GM21367 (cell line): ENCODE measurements around the gene SMOC2.

ENCODE experiments used
- ATAC-seq: cut with Tn5 transposase; IDR thresholded peaks from one replicate; pipeline ENCODE4 v1.9.1; 2021; ENCODE audit not compliant: unreplicated experiment

The SMOC2 gene

DNA sequence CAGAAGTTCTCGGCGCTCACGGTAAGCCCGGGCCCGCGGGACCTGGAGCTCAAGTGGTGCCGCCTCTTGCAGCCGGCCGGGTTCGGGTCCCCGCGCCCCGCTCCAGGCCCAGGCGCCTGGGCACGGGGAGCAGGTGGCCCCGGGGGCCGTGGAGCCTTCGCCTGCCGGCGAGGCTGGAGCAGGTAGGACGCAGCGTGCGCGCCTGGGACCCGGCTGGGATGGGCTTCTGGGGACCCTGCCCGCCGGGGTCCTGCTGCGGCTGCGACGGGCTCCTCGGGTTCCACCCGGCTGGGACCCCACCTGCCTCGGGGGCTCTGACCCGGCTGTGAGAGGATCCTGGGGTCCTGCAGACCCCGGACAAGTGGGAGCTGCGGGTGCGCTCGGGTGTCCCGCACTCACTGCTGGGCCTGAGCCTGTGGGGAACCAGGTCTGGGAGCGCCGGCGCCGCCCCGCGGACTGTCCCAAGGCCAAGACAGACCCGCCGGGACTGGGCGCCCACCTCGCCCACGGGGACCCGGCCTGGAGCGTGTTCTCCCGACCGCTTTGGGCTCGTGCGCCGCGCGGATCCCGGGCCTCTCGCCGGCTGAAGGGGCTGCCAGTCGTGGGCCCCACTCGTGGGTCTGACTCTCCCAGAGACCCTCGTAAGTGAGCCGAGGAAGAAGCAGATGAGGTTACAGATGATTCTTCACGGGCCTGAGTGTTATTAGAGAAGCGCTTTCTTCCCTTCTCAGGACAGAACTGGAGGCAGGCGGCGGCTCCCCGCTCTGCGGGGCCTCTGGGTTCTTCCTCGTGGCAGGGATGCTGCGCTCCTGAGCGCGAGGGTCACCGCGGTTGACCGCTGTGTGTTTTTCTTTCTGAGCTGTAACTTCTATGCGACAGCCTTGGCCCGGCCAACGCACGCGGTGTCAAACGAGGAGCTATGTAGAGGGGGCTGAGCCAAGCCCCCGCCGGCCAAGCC lies 729 bp downstream of the SMOC2 start:
- no peak for ATAC-seq

DNA sequence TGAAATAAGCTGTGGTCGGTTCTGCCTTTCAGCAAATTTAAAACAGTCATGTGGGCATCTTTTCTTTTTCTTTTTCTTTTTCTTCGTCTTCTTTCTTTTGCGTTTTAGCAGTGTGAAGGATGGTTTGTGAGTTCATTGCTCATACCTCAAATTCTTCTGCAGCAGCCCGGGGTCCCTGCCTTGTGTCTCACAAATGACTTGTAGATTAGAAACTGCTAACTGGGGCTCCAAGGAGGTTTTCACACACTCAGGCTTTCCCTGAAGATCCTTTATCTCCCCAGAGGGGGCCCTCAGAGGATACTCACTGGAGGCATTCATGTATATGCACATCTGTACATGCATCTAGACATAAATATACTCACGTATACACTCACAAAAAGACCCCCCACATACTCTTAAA lies 1.7 kb downstream of the SMOC2 start:
- ATAC-seq: no peak

DNA sequence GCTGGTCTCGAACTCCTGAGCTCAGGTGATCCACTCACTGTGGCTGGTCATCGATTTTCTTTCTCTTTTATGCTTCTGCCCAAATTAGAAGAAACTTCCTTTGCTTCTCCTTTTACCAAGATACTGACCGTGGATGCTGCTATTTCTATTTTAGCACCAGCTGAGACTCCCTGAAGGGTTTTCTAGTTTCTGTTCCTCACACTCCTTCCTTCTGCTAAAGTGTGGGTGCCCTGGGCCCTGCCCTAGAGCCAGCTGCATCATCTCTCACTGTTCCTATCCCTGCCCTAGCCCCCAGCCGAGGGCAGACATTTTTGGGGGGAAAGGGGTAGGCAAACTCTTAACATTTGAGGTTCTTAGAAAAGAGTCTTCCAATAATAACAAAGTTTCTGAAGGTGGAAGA lies 6.3 kb downstream of the SMOC2 start:
- ATAC-seq: no peak

DNA sequence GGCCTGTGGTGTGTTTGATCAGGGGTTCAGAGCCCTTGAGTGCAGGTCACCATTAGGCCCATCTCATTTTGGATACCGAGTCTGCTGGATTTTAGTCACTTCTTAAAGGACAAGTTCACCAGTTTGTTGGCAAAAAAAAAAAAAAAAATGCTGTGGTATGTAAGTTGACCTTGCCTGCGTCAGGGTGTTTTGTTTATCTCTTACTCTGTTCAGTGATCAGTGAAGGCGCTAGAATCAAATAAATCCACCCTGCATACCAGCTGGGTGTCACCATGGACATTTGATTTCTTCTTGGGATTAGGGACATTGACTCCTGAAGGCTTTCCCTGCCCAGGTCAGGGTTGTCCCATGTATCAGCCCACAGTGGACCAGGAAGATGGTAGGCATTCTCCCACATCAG lies 6.7 kb downstream of the SMOC2 start:
- ATAC-seq: no peak

DNA sequence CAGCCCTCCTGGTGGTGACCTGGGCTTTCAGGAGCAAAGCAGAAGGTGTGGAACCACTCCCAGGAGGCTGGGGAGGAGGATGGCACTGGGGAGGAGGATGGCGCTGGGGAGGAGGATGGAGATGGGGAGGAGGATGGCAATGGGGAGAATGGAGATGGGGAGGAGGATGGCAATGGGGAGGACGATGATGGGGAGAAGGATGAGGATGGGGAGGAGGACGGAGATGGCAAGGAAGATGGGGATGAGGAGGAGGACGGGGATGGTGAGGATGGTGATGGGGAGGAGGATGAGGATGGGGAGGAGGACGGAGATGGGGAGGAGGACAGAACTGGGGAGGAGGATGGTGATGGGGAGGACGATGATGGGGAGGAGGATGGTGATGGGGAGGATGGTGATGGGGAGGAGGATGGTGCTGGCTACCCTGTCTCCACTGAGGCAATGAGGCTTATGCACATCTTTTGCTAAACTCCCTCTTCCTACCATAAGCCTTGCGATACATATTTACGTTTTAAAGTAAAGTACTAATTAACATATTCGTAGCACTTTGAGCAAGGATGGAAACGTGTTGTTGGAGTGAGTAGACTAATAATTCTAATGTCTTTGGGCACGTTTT lies 7.4 kb downstream of the SMOC2 start:
- ATAC-seq: no peak

DNA sequence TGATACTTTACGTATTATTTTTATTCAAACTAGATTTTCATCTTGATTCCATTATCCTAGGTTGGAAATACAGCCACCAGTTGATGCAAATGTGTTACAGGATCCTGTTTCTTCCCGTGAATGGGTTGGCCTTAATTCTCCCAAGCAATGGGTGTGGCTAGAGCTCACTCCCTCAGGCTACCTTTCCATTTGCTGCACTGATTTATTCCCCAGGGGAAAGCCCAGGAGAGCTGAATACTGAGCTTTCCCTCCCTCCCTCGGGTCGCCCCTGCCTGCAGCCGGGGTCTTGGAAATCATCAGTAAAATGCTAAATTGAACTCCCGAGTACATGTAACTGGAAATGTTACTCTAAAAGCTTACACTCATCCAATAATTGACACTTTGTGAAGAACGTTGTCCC lies 9.9 kb downstream of the SMOC2 start:
- no peak for ATAC-seq

DNA sequence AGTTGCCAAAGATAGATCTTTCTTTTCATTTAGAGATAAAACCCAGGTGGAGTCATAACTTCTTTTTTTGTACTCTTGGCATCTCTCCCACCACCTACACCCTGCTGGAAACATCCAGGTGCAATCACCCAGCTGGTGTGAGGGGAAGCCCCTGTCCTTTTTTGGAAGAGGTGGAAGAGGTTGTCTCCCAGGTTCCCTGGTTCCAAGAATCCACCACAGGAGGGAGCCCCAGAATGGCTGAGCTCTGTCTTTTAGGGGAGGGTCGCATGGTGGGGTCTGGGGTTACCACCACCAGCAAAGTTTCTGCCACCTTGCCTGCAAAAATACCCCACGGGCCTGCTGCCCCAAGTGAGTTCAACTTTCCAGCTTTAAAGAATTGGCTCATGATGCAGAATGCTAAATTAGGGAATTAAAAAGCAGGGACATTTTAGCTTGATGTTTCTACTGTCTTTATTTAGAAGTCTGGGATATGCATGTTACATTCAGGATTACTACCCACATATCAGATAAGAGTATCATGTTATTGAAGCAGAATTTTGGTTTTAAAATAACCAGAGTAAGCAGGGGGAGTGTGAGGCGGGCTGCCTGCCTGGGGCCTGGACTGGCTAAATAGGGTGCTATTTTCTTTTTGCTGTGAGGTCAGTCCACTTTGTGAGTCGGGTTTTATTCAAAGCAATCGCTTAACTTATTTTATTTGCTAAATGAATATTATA lies 11.0 kb downstream of the SMOC2 start:
- no peak for ATAC-seq

DNA sequence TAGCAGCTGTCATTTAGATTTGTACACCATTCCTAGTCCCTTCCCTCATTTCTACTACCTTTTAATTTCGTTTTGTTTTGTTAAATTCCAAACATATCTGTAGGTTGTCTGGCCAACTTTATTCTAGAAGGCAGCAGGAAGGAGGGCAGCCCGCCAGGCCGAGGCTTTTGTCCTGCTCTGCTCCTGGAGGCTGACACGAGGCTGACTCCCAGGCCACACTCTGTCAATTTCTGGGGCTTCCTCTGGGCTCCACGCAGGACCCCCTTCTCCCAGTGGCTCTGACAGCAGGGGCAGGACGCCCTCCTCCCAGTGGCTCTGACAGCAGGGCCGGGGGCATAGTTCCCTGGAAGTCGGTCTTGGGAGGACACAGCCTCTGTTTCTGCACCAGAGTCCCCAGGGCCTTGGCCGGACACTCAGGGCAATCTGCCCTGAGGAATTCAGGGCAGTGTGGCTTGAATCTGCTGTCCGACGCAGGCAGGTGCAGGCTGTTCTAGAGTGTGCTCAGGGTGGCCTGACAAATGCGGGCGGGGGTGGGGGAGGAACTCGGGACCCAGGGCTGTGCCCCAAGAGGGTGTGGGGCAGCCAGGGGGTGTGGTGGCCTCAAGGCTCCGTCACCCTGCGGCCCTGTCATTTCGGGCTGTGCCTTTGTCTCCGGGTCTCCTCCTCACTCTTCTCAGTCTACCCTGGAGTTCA lies 11.8 kb downstream of the SMOC2 start:
- no peak for ATAC-seq

DNA sequence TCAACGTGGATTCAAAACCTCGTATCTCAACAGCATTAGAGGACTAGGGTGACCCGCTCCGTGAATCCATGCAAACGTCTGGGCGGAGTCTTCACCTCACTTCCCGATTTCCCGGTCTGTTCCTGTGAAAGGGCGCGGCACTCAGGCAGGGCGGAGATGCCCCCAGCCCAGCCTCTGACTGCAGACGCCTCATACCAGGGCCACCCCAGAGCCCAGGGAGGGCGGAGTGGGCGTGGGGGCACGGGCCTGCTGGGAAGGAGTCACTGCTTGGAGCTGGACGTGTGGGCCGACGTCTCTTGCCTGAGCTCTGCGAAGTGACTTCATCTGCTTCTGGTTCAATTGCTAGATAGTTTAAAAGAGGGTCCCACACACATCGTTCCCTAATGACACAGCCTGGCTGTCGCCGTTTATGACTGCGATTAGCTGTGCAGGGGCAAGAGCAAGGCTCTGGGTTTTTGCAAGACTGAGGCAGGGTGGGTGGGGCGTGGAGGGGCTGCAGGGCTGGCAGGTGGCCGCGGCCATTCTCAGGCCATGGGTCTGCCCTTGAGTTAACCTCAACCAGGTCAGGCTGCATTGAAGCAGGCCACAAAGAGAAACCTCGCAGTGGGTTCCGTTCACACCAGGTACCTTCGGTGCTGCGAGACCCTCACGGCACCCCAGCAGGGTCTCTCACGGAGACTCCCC lies 15.0 kb downstream of the SMOC2 start:
- no peak for ATAC-seq

DNA sequence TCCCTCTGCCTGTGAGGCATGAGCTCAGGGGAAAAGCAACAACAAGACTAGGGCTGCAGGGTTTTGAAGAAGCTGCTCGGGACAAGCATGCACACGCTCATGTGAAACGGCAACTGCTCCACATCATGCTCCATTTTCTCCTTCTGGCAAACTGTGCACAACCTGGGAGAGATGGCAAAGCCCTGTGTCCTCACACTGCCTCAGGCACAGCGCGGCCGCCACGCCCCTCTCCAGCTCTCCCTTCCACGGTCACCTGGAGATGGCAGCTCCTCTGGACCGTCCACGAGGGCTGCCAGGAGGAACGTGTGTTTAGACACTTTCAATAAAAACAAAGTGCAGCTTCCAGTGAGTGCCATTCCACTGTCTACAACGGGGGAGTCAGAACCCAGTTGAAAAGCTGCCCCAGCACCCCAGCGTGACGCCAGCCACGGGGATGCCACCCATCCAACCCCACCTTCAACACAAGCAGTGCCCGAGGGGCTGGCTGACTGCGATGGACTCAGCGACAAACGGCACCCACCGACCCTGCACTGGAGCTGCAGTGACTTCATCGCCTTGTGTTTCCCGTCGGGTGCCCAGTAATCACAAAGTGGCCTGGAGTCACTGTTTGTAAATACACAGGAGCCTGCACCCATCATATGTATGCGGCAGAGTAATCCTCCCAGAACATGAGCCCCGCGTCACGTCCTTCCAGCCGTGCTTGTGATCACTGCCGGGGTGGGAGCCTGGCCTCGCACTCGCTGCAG lies 16.1 kb downstream of the SMOC2 start:
- no peak for ATAC-seq

DNA sequence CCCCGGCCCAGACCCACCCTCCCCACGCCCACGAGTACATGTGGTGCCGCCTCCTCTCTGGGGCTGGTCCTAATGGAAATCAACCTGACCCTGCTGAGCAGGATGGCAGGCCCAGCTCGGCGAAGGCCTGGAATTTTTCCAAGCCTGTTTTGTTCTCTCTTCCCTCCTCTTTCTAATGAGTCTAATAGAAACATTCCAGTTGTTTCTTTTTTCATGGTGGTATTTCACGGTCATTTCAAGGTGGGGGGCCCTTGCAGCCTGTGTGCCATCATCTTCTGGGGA lies 16.6 kb downstream of the SMOC2 start:
- ATAC-seq: no peak

DNA sequence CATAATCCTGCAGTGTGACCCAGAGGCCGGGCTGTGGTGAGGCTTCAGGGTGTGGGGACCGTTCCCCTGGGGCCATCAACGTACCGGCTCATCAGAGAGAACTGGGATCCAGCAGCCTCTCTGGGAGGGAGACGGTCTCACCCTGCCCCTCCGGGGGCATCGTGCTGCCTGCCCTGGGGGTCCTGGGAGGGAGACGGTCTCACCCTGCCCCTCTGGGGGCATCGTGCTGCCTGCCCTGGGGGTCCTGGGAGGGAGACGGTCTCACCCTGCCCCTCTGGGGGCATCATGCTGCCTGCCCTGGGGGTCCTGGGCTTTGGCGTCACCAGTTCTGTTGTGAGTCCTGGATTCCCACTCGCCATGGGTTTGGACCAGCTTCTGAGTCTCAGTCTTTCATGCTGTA lies 17.1 kb downstream of the SMOC2 start:
- no peak for ATAC-seq

DNA sequence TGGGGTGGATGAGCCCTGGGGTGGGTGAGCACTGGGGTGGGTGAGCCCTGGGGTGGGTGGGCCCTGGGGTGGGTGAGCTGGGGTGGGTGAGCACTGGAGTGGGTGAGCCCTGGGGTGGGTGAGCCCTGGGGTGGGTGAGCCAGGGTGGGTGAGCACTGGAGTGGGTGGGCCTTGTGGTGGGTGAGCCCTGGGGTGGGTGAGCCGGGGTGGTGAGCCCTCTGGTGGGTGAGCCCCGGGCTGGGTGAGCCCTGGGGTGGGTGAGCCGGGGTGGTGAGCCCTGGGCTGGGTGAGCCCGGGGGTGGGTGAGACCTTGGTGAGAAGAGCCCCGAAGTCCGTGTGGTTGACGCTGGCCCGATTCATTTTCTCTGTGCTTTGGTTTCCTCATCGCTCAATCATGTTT lies 18.6 kb downstream of the SMOC2 start:
- ATAC-seq: no peak

DNA sequence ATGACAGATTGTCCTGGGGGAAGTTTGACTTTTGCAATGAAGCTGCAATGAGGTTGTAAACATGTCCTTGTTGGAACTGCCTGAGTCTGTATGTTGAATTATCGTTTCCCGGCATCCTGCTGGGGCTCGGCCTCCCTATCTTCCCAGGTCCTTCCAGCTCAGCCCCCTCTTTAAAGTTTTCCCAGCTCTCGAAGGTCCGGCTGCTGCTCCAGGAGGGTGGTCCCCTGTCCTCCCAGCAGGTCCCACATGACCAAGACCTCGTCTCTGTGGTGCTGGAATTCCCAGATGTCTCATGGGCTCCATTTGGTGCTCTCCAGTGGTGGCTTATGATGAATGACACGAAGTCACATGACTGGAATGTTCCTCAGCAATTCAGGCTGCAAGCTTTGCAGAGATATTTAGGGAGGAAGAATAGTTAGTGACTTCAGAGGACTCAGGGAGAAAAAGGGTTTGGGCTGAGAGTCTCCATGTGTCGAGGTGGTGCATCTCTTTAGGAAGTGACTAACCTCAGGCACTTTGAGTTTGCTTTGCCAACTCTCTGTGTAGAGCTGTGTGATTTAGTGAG lies 21.4 kb downstream of the SMOC2 start:
- ATAC-seq: no peak

DNA sequence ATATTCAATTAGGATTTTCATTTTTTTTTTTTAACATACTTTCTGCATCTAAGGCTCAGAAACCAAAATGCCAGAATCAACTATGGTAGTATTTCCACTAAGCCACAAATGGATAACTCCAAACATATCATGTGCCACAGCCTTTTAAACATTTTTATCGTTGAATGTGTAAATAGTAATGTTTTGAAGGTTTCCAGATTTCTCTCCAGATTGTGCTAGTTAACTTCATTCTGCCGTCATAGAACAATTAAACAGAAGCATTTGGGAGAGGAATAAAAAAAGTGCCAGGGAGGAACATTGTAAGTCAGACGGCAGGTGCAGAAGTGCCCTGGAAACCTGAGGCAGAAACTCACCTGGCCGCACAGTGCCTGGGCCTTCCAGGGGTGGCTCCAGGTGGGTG lies 23.6 kb downstream of the SMOC2 start:
- ATAC-seq: no peak

DNA sequence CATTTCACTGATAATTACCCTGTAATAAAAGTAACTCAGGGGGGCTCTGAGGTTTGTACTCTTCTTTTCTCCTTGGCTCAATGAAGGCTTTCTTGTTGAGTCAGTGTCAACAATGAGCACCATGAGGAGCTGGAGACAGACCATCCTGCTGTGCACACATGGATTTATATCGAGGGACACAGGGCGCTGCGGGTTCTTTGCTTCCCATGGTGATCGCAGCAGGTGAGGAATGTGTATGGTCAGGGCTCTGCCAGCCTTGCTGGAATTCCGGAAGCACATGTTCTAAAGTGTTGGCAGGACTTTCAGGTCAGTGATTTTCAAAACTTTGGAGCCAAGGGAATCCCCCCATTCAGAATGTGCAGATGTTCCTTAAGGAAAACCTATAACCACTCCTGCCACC lies 27.1 kb downstream of the SMOC2 start:
- ATAC-seq: no peak

DNA sequence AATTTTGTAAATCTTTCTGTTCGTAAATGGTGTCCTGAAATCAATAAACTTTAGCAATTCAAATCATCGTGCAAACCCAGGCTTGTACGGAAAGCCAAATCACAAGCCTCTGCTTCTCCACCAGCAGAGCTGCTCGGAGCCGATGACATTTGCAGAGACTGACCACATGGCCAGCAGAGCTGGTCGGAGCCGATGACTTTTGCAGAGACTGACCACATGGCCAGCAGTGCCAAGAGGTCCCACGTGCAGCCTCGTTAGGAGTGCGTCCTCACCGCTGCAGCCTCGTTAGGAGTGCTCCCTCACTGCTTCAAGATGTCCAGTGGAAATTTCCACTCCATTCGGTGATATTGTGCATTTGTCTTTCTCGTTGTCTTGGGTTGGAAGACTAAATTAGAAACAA lies 28.5 kb downstream of the SMOC2 start:
- no peak for ATAC-seq

DNA sequence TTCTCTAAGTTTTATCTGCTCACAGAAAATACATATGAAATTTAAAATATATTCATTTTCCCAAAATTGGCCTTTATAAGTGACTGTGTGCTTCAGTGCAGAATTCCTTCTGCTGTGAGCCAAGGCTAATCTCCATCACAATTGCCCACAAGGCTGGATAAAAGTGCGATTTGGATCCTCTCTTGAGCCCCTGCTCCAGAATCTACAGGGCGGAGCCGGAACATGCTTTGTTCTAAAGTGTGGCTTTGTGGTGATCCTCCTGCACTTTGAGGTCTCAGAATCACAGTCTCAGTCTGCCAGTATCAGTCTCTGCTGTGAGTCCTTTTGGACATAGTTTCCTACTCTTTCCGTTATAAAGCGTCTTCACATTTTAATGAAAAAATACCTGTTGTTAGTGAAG lies 28.9 kb downstream of the SMOC2 start:
- ATAC-seq: no peak

DNA sequence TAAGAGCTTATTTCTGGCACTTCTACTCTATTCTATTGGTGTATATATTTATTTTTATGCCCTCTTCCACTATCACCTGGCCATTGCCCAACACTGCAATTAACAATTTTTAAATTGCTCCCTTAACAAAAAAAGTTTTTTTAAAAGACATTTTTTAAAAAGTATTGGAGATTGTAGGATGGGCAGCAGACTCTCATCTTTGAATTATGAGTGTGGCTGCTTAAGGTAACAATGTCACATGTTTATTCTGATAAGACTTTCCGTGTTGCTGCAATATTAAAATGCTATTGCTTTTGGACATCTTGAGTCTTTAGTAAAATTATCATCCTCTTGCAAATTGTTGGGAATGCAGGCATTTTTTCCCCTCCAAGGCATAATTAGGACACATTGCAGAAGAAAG lies 31.4 kb downstream of the SMOC2 start:
- no peak for ATAC-seq

DNA sequence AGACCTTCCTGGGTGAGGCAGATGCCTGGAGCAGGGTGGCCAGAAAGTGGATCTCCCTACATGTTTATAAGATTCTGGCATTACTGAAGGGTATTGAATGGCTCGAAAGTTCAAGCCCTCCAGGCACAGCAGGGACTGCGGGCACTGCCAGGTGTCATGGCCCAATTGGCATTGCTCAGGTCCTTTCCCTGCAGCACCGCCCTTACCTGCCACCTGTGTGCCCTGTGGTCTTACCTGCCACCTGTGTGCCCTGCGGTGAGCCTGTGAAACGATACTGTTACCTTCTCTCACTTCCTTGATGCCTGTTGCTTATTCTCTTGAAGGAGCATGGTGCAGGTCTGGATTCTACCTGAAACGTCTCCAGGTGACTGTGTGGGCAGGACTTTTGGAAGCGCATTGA lies 32.2 kb downstream of the SMOC2 start:
- no peak for ATAC-seq
